HUDEP-2 (cell line): Measurements from ENCODE around the gene XRCC5.

Source experiments
- DNase-seq, 76 experiments: peaks; one replicate each; lab custom pipeline; 2025; ENCODE audit not compliant: unreplicated experiment in 76 of 76; lab: John Stamatoyannopoulos, UW

The XRCC5 gene

GRCh38 chr2:216147172-216148131 is 38.3 kb downstream of the XRCC5 start:
- no peak for DNase-seq

GRCh38 chr2:216148983-216149382 is 39.8 kb downstream of the XRCC5 start:
- DNase-seq = no peak

GRCh38 chr2:216149741-216150140 is 40.6 kb downstream of the XRCC5 start:
- no peak for DNase-seq

- peak in 2 of 76 experiments; percentile 1 to 6 for DNase-seq
These were observed 42.3 kb downstream of the XRCC5 start for GRCh38 chr2:216151313-216152025.

GRCh38 chr2:216155954-216156353 is 46.8 kb downstream of the XRCC5 start:
- DNase-seq = no peak

GRCh38 chr2:216156822-216157221 is 47.7 kb downstream of the XRCC5 start:
- no peak for DNase-seq

GRCh38 chr2:216159144-216159543 is 50.0 kb downstream of the XRCC5 start:
- DNase-seq = no peak

GRCh38 chr2:216159646-216160045 is 50.5 kb downstream of the XRCC5 start:
- DNase-seq = no peak

- DNase-seq = no peak
These were observed 51.6 kb downstream of the XRCC5 start for GRCh38 chr2:216160786-216161185.

- no peak for DNase-seq
These were observed 52.8 kb downstream of the XRCC5 start for GRCh38 chr2:216161967-216162366.

GRCh38 chr2:216163518-216163917 is 54.4 kb downstream of the XRCC5 start:
- DNase-seq = no peak

GRCh38 chr2:216164087-216164486 is 54.9 kb downstream of the XRCC5 start:
- DNase-seq = no peak

GRCh38 chr2:216164576-216164975 is 55.4 kb downstream of the XRCC5 start:
- no peak for DNase-seq

- DNase-seq = no peak
These were observed 56.6 kb downstream of the XRCC5 start for GRCh38 chr2:216165711-216166110.

GRCh38 chr2:216169087-216169486 is 59.9 kb downstream of the XRCC5 start:
- no peak for DNase-seq

- DNase-seq = no peak
These were observed 61.1 kb downstream of the XRCC5 start for GRCh38 chr2:216170076-216170763.

GRCh38 chr2:216171011-216171410 is 61.9 kb downstream of the XRCC5 start:
- no peak for DNase-seq

GRCh38 chr2:216172493-216172892 is 63.3 kb downstream of the XRCC5 start:
- DNase-seq = no peak

- no peak for DNase-seq
These were observed 69.9 kb downstream of the XRCC5 start for GRCh38 chr2:216179015-216179414.

GRCh38 chr2:216181351-216181750 is 72.2 kb downstream of the XRCC5 start:
- peak in 22 of 76 experiments; percentile 5 to 68 (median 26) for DNase-seq

GRCh38 chr2:216181953-216182461 is 72.9 kb downstream of the XRCC5 start:
- peak in 1 of 76 experiments; percentile 11 for DNase-seq
